HG03135 (cell line): Measurements from ENCODE around the gene UTP25.

Experiments
- ATAC-seq: cut with Tn5 transposase; IDR thresholded peaks from one replicate; pipeline ENCODE4 v1.9.1; 2021; ENCODE audit warnings: mild to moderate bottlenecking, moderate library complexity; ENCODE audit not compliant: unreplicated experiment

Gene UTP25

GRCh38 chr1:209805875-209806760 is 21.7 kb upstream of the UTP25 start, which contains the start of gene IRF6:
IRF6 (minus strand) TSS chr1:209806142; CDS start chr1:209801413, 4,729 bp downstream.
- peak; percentile 96 for ATAC-seq

- ATAC-seq = no peak
These were observed 20.3 kb upstream of the UTP25 start for GRCh38 chr1:209807509-209807908.

- ATAC-seq = no peak
These were observed 19.7 kb upstream of the UTP25 start for GRCh38 chr1:209808059-209808581.

GRCh38 chr1:209809611-209810010 is 18.2 kb upstream of the UTP25 start:
- ATAC-seq = no peak

GRCh38 chr1:209810783-209811182 is 17.0 kb upstream of the UTP25 start:
- no peak for ATAC-seq

GRCh38 chr1:209813902-209814301 is 13.9 kb upstream of the UTP25 start:
- ATAC-seq = no peak

GRCh38 chr1:209815490-209815889 is 12.3 kb upstream of the UTP25 start:
- no peak for ATAC-seq

GRCh38 chr1:209815931-209816341 is 11.8 kb upstream of the UTP25 start:
- no peak for ATAC-seq

- no peak for ATAC-seq
These were observed 10.8 kb upstream of the UTP25 start for GRCh38 chr1:209816923-209817322.

- no peak for ATAC-seq
These were observed 10.1 kb upstream of the UTP25 start for GRCh38 chr1:209817691-209818090.

- no peak for ATAC-seq
These were observed 8.7 kb upstream of the UTP25 start for GRCh38 chr1:209819058-209819457.

GRCh38 chr1:209820986-209821385 is 6.8 kb upstream of the UTP25 start:
- ATAC-seq = no peak

GRCh38 chr1:209822706-209823105 is 5.1 kb upstream of the UTP25 start:
- no peak for ATAC-seq

GRCh38 chr1:209823143-209824041 is 4.4 kb upstream of the UTP25 start:
- ATAC-seq = peak; percentile 43

- no peak for ATAC-seq
These were observed 2.0 kb upstream of the UTP25 start for GRCh38 chr1:209825591-209826434.

- ATAC-seq = no peak
These were observed 1.9 kb downstream of the UTP25 start for GRCh38 chr1:209829716-209830115.

GRCh38 chr1:209830722-209831121 is 3.0 kb downstream of the UTP25 start:
- no peak for ATAC-seq

- ATAC-seq = no peak
These were observed 3.8 kb downstream of the UTP25 start for GRCh38 chr1:209831615-209832014.

GRCh38 chr1:209835782-209836298 is 8.1 kb downstream of the UTP25 start:
- no peak for ATAC-seq

- ATAC-seq = no peak
These were observed 9.9 kb downstream of the UTP25 start for GRCh38 chr1:209837671-209838070.
